Glomerular endothelial cell (primary cell): ENCODE data around the gene CPLANE2. TPM values are rescaled to one million over a fixed set of nuclear protein-coding genes. Genes with fewer than 3 reads are reported as not detected.
"Not testable (repeated sequence)": the region's sequence is repeated elsewhere in the genome, so short reads cannot be mapped to it uniquely, and the experiment has no call there.

Source experiments
- DNase-seq: peaks from one replicate; pipeline ENCODE4 v3.0.0-alpha.2; 2011; ENCODE audit warnings: low read depth, low spot score; ENCODE audit errors: extremely low read depth
- total RNA-seq: library from RNA; depleted of rRNA; stranded (reverse); fragments of >200 nt; gene quantifications from 2 replicates; pipeline ENCODE4 v1.2.3, GENCODE V29; 2015

The CPLANE2 gene
- total RNA-seq, 1 donor from 2014 or later = 2.7 TPM

DNA sequence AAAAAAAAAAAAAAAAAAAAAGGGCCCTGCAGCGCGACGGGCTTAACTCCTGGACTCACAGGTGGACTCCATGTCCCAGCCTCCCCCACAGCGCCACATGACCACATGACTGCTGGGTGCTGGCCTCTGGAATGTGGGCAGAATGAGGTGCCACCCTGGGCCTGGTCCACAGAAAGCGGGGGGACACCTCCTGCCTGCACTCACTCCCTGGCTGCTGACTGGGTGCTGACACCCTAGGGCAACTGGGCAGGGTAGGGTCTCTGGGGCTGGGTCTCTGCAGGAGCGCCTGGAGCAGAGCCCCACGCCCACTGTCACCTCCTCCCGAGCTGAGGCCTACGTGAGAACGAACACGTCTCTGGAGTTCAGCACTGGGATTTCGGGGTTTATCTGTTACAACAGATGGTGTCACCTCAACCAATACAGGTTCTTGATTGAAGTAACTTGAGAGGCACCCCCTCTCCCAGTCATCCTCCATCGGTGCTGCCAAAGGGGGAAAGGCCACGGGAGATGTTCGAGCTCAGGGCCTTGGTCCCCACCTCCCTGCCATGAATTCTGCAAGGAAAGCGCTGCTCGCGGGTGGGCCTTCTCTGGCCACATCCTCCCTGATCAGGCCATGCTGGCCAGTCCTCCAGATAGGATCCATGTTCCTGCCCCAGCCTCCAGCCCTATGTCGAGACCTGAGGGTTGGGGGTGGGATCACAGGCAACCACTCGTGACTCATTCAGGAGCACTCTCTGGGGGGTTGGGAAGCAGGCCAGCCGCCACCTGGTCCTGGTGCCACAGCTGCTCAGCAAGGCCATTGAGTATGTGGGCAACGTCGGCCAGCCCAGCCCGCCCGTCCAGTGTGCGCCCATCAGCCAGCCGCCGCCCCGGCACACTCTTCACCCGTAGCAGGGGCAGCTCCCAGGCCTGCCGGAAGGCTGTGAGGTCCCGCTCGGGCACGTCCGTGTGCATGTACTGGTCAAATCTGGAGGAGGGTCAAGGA is 5.4 kb downstream of the CPLANE2 start:
- no peak for DNase-seq

DNA sequence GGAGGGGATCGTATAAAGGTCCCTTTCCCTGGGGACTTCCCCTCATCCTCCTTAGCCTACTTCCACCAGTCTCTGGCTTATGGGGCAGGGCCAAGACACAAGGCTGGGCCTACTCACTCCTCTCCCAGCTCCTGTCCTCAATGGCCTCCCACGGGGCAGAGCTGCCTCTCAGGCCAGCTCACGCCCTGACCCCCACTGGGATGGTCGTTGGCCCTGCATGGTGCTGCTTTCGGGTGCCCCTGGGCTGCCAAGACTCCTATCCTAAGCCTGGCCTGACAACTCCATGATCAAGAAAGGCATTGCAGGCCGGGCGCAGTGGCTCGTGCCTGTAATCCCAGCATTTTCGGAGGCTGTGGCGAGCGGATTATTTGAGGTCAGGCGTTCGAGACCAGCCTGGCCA is 6.2 kb downstream of the CPLANE2 start:
- no peak for DNase-seq

DNA sequence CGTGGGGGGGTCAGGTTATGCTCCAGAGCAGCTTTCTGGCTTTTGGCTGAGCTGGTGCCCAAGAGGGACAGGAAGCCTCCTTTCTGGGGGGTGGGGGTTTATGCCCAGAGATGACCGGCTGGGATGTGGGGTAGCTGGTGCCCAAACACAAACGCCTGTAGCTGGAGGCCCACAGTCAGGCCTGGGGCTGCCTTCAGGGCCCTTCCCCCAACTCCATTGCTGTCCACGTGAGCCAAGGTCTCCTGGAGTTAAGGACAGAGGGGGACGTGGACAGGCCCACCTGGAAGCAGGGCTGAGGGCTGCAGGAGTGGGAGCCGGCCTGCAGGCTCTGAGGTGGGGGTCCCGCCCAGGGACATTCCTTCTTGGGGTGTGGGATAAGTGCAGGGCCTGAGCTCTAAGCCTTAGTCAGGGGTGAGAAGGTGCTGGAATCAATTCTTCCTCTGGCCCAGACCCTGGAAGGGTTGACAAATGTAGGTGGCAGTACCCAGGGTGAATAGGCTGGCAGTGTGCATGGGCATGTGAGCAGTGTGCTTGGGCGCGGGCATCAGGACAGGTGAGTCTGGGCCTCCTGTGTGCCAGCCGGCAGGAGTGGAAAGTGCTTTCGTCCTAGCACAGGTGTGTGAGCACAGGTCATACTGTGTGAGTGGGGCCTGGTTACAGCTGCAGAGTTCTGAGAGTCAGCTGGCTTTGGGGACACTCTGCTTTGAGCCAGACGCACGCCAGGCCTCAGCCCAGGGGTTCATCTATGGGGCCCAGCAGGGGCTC is 6.8 kb downstream of the CPLANE2 start:
- DNase-seq = no peak

DNA sequence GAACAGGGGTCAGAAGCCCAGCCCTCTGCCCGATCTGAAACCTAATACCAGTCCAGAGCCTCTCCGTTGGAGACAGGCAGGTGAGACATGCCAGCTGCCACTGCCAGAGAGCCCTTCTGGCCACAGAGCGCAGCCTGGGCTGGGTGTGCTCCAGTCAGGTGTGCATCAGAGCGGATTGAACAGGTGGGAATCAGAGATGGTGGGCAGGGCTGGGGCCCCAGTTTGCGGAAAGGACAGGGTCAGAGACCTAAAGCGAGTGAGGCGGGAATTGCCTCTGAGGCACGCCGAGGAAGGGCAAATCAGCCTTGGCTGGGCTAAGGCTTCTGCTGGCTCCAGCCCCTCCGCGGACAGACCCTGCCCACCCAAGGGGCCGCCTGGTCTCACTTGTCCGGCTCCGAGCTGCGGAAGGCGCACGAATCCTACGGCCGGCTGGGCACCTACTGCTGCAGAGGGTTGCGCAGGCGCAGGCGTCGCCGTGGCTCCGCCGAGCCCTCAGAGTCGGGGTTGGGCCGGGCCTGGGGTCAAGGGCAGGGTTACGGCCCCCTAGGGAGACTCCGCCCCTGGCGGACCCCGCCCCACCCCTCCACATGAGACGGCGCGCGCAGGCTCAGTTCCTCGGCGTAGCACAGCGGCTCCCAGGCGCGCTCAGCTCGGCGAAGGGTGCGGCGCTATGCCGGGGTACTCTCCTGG is 10.3 kb downstream of the CPLANE2 start:
- no peak for DNase-seq

DNA sequence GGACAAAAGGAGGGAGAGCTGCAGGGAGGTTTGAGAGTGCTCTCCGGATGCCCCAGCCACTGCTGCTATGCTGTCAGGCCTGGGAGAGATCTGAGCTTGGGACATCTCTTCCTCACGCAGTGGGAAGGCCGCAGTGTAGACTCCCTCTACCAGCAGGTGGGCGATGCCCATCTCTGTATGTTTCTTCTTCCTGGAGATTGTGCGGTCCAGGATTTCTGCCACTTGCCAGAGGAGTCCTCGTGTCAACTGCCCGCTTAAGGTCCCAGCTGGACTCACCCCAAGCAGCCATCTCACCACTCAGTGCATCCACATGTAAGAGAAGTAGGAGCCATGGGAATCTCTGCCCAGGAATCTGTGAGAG is 10.9 kb downstream of the CPLANE2 start:
- no peak for DNase-seq

DNA sequence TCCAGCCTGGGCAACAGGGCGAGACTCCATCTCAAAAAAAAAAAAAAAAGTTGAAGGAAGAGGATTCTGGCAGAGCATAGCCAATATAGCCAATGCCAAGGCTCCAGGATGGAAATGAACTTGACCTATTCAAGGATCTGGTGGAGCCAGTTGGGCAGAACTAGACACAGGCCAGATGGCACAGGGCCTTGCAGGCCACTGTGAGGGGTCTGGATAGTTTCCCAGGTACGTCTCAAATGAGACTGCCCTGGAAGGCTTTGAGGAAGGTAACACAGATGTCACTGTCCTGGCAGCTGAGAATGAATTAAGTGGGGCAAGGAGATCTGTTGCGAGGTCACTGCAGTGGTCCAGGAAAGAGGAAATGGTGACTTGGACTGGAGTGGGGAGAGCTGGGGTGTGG is 12.5 kb downstream of the CPLANE2 start:
- no peak for DNase-seq

DNA sequence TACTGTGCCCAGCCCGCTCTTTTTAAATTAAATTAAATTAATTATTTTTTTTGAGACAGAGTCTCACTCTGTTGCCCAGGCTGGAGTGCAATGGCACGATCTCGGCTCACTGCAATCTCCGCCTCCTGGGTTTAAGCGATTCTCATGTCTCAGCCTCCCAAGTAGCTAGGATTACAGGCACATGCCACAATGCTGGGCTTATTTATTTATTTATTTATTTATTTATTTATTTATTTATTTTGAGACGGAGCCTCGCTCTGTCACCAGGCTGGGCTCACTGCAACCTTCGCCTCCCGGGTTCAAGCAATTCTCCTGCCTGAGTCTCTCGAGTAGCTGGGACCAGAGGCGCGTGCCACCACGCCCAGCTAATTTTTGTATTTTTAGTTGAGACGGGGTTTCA is 14.3 kb downstream of the CPLANE2 start:
- not testable (repeated sequence) for DNase-seq

DNA sequence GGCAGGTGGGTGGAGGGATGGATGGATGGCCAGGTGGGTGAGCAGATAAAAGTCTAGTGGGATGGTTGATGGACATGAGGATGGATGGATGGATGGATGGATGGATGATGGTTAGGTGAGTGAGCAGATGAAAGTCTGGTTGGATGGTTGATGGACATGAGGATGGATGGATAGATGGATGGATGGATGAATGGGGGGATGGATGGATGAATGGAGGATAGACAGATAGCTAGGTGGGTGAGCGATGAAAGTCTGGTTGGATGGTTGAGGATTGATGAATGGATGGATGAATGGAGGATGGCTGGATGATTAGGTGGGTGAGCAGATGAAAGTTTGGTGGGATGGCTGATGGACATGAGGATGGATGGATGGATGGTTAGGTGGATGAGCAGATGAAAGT is 15.5 kb downstream of the CPLANE2 start:
- no peak for DNase-seq

DNA sequence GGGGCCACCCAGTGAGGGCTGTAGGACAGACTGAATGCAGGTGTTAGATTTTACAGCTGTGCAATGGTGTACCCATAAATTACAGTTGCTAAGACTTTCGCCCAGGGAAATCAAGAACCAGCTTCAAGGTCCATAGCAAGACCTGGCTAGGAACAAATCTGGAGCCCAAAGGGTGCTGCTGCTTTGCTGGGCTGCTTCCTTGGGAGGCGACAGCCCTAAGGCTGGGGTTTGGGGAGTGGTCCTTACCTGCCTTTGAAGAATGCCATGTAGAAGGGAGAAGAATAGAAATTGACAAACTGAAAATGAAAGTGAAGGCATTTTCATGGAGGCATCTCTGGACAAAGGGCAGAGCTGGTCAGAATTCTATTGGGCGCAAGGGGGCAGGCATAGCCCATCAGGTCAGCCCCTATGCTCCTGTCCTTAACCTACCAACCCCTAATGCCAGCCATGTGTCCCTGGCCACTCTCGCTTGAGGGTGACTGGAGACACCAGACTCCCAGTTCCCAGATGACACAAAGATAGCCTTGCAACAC is 16.9 kb downstream of the CPLANE2 start:
- DNase-seq = no peak

DNA sequence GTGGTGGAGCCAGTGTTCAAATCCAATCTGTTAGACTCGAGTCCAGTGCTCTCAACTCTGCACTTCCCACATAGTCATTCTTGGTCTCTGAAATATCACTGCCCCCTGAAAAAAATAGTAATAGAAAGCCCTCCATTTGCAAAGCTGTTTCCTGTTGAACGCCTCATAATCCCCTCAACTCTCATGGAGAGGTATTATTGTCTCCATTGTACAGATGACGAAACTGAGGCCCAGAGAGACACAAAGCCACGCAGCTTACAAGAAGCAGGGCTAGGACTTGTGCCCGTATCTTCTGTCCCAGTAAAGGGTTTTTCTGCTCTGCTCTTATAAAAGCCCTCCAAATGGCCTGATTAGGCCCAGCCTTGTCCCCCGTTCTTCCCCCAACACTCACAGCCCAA is 18.3 kb downstream of the CPLANE2 start:
- no peak for DNase-seq

DNA sequence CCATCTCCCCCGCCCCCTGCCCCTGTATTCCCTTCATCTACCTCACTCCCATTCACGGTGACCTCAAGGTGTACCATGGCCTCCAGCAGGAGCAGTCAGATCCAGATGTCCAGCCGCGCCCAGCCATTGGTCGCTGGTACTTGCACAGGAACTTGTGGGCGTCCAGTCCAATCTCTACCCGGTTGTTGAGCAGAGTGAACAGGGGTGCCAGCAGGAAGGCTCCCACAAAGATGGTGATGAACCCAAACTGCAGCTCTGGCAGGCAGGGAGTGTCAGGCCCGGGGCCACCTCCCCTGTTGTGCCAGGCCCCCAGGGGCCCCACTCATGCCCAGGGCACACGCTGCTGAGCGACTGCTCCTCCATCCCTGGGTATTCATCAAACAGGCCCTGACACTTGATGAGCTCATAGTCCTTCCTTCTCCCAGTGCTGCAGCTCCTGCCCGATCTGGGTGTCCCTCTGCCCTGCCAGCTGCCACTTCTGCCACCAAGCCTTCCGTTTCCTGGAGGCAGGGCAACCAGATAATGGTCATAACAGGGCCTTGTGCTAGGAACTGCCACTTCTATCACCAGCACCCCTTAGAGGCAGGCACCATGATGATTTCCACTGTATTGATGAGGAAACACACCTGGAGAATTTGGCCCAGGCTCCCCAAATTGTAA is 18.8 kb downstream of the CPLANE2 start:
- DNase-seq = no peak

DNA sequence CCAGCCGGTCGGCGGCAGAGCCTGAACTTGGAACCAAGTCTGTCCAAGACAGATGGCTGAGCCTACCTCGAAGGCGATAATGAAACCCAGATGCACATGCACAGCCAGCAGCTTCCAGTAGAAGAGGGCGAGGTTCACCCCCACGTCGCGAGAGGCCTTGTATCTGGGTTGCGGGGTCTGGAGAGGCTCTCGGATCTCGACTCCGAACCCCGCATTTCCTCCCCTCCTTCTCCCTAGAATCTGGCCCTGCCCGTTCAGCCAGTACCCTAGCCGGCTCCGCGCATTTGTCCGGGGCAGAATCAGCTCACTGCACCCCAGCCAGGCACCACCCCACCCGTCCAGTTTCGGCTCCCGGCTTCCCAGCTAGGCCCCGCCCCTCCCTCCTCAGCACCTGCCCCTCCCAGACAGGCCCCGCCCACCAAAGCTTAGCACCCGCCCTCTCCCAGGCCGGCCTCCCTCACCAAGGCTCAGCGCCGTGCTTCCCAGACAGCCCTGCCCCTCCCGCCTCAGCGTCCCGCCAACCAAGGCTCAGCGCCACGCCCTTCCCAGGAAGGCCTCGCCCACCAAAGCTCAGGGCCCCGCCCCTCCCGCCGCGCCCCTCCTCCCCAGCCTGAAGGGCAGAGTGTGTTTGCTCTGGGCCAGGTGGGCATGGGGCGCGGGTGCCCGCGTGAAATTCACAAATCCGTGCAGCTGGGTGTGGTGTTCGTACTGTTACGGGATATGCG is 19.8 kb downstream of the CPLANE2 start:
- peak; percentile 63 for DNase-seq

DNA sequence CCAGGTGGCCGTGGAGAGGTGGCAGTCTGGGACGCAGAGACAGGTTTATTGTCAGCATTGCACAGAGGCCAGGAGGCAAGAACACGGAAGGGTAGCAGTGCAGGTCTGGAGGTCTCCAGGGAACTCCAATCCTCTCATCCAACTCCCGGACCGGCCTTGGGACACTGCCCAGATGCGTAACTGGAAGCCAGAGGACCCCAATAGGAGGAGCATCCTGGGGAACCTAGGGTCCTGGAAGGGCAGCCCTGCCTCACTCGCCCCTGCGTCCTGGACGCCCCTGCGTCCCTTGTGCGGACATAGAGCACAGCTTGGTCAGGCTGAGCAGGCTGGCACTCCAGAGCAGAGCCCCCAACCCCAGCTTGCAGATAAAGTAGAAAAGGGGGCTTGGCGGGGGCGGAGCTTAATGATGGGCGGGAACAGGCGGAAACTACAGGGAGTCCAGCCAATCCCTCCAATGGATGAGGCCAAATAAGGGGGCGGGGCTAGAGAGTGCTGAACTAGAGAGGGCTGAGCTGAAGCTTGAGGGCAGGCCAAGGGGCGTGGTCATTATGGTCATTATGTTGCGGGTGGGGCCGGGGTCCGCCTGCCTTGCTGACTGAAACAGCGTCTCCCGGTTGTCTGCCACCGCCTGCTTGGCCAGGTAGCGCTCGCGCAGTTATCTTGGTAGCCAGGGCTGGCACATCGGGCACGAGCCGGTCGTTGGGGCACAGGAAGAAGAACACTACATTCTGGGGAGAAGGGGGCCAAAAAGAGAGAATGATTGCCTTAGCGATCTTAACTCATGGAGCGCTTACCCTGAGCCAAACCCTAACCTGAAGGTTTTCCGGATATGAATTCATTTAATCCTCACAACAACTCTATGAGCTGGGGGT is 20.9 kb downstream of the CPLANE2 start:
- DNase-seq = peak; percentile 67

DNA sequence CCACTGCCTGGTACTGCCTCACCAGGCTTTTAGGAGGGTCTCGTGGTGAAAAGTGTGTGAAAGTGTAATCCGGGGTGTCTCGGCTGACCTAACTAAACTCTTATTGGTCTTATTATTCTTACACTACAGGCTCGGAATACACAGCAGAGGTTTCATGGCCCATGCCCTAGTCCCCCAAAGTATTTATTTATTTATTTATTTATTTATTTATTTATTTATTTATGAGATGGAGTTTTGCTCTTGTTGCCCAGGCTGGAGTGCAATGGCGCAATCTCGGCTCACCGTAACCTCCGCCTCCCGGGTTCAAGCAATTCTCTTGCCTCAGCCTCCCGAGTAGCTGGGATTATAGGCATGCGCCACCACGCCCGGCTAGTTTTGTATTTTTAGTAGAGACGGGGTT is 21.7 kb downstream of the CPLANE2 start:
- not testable (repeated sequence) for DNase-seq

DNA sequence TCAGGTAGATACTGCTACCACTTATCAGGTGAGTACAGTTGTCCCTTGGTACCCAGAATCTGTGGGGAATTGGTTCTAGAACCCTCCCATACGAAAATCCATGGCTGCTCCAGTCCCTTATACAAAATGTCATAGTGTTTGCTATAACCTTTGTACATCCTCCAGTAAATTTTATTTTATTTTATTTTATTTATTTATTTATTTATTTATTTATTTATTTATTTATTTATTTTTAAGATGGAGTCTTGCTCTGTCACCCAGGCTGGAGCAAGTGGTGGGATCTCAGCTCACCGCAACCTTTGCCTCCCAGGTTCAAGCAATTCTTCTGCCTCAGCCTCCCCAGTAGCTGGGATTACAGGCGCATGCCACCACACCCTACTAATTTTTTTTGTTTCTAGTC is 23.4 kb downstream of the CPLANE2 start:
- not testable (repeated sequence) for DNase-seq

DNA sequence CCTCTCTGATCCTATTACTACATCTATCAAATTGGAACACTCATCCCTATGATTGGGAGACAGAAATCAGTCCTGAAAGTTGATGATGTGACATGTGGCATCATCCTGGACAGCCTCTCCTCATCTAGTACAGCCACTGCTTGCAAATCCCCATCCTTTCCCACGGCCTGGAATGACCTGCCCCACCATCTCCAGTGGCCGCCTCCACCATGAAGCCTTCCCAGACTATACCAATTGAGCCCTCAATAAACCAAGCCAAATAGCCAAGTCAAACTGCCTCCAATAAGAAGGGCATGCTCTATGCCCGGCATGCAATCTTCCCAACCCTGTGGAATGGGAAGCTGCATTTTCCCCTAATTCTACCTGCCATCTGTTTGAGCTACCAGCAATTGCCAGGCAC is 24.0 kb downstream of the CPLANE2 start:
- DNase-seq = no peak

DNA sequence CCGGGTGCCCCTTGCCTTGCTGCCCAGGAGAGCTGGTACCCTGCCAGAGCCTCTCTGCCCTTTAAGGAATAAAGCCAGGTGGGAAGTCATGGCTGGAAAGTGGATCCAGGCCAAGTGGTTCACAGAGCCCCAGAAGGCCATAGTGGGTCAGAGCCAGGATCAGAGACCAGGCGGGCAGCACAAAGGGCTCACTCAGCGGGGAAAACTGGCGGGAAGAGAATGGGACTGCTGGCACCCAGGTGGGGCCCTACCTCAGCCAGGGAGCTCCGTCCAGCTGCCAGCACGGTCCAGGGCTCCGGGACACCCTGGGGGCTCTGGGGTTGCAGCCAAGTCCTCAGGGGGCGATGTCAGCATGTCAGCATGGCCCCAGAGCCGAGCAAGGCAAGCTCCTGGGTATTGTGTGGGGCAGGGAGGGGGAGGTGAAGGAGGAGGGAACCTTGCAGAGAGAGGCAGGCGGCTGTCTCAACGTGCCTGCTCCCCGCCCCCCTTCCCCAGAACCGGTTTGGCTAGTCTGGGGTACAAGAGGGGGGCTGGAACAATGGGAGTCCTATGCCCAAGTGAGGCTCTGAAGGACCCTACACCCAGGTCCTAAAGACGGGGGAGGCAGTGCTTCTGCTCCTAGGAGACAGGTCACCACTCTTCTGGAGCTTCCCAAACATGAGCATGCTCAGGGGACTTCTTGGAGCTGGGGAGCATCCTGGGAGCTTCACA is 24.6 kb downstream of the CPLANE2 start, which contains the start of gene ARHGEF19:
Gene ARHGEF19 (minus strand): TSS at position 402 of the 711 bp plus-strand sequence. CDS start 3,598 bp downstream, outside the sequence.
- DNase-seq = no peak

DNA sequence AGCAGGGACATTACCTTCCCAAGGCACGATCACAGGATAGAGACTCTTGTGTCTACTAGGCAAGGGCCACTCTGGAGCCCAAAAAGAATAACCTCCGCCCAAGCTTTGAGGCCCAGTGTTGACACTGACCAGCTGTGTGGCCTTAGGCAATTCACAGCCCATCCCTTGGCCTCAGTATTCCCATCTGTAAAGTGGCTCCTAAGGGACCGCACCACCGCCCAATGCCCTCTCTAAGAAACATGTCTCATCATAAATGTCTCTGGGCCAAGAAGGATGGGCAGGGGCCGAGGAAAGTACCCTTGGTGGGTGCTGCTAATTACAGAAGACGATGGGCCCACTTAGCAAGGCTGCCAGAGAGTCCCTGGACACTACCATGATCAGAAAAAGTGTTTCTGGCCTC is 25.2 kb downstream of the CPLANE2 start:
- no peak for DNase-seq
